K562 (cell line): ENCODE results near the gene HEATR3. TPM values are rescaled to one million over a fixed set of nuclear protein-coding genes. Genes with fewer than 3 reads are reported as not detected.

Experiments used
- BACH1 ChIP-seq: fragments of 200-800 bp; sonication (Bioruptor generic); IDR thresholded peaks from 2 replicates; pipeline ENCODE4 v1.6.1; 2016; ENCODE audit warnings: missing genetic modification characterization, missing compliant biosample characterization
- CBX8 ChIP-seq: fragments of 200-600 bp; sonication (generic); IDR thresholded peaks from 2 replicates; pipeline ENCODE4 v1.6.1; 2012; ENCODE audit warnings: borderline replicate concordance, mixed run types, low read depth, mild to moderate bottlenecking, moderate library complexity, mixed read lengths, low read length, control low read depth, inconsistent platforms; ENCODE audit not compliant: poor library complexity, severe bottlenecking; ENCODE audit errors: extremely low read depth
- CHD7 ChIP-seq: fragments of 200-600 bp; sonication (generic); IDR thresholded peaks from one replicate; pipeline ENCODE4 v1.6.1; 2012; ENCODE audit warnings: mild to moderate bottlenecking, low read depth, low read length, inconsistent platforms
- DPF2 ChIP-seq: fragments of 450-650 bp; IDR thresholded peaks from 2 replicates; pipeline ENCODE4 v1.6.1; 2016
- ELK1 ChIP-seq: sonication (generic); formaldehyde crosslinking; IDR thresholded peaks from 2 replicates; pipeline ENCODE4 v1.8.1; 2022; ENCODE audit warnings: missing genetic modification reagents
- FOXP4 ChIP-seq: sonication (generic); formaldehyde crosslinking; IDR thresholded peaks from 2 replicates; pipeline ENCODE4 v1.8.0; 2022; ENCODE audit warnings: mild to moderate bottlenecking, missing genetic modification reagents, borderline replicate concordance
- LCOR ChIP-seq: sonication (generic); formaldehyde crosslinking; IDR thresholded peaks from 2 replicates; pipeline ENCODE4 v1.8.0; 2022; ENCODE audit warnings: mild to moderate bottlenecking, missing genetic modification reagents
- NFXL1 ChIP-seq: fragments of 450-650 bp; formaldehyde crosslinking; IDR thresholded peaks from 2 replicates; pipeline ENCODE4 v1.4.0; 2021; ENCODE audit warnings: mild to moderate bottlenecking
- NR3C1 ChIP-seq: sonication (generic); formaldehyde crosslinking; IDR thresholded peaks from 2 replicates; pipeline ENCODE4 v1.8.1; 2022; ENCODE audit warnings: missing genetic modification reagents
- RBM39 ChIP-seq: fragments of 200-400 bp; formaldehyde crosslinking; optimal IDR thresholded peaks from 2 replicates; pipeline ENCODE3; 2018; ENCODE audit warnings: low read depth, low read length
- ZBTB17 ChIP-seq: fragments of 450-650 bp; formaldehyde crosslinking; IDR thresholded peaks from 2 replicates; pipeline ENCODE4 v1.4.0; 2020; ENCODE audit warnings: mild to moderate bottlenecking
- ZFX ChIP-seq: sonication (generic); formaldehyde crosslinking; IDR thresholded peaks from 2 replicates; pipeline ENCODE4 v1.8.0; 2022; ENCODE audit warnings: mild to moderate bottlenecking, missing genetic modification reagents, moderate library complexity
- ZNF766 ChIP-seq: fragments of 200-800 bp; sonication (Bioruptor generic); conservative IDR thresholded peaks from 2 replicates; pipeline ENCODE4 v1.6.1; 2016; ENCODE audit warnings: missing genetic modification characterization, missing compliant biosample characterization
- polyA plus RNA-seq, 8 experiments: library from polyadenylated mRNA; depleted of rRNA in 4 of 8; stranded (reverse) in 5 of 8; unstranded in 3 of 8; fragments of >200 nt; fragmentation: Nextera tagmentation in 2 of 8; fragmentation: Illumina TruSeq in 1 of 8; extraction: Ambion mirVana in 2 of 8; extraction: Trizol in 1 of 8; gene quantifications; 2 replicates each; pipeline versions ENCODE4 v1.2.1 to v1.2.3, GENCODE V29; 2011 to 2014; ENCODE audit warnings: inconsistent platforms in 1 of 8, missing spikeins in 1 of 8
- total RNA-seq, 7 experiments: library from RNA; depleted of rRNA in 6 of 7; stranded (reverse); fragments of >200 nt in 6 of 7; fragmentation: Illumina TruSeq in 2 of 7; extraction: Trizol in 2 of 7; gene quantifications; 2 replicates each; pipeline versions ENCODE4 v1.2.1 to v1.2.3, GENCODE V29; 2011 to 2021; ENCODE audit warnings: low replicate concordance in 1 of 7

Gene HEATR3
- total and polyA plus RNA-seq, 9 of the 15 experiments (the other 6 are each of a cell fraction or from before 2014, with no cell fraction given), result 1.7 to 30.2 (median 18.8) TPM

GRCh38 chr16:50024684-50025536 lies 40.9 kb upstream of the HEATR3 start, which contains the start of gene CNEP1R1 (continued):
- no peak for TF ChIP-seq BACH1 (tag)
- TF ChIP-seq ZBTB17, result no peak
- no peak for TF ChIP-seq ZNF766 (CRISPR knock-in tag)
- TF ChIP-seq CBX8, result no peak
- peak; percentile 76 for TF ChIP-seq ZFX (CRISPR knock-in tag)
- TF ChIP-seq RBM39, result no peak
- no peak for TF ChIP-seq NR3C1 (CRISPR knock-in tag)
- no peak for TF ChIP-seq FOXP4 (CRISPR knock-in tag)
- TF ChIP-seq DPF2, result no peak
- TF ChIP-seq LCOR, result 0 out of 2 replicates have a peak, but pooled peaks have one; percentile 49
- no peak for TF ChIP-seq ELK1 (CRISPR knock-in tag)
- TF ChIP-seq CHD7, result no peak
- no peak for TF ChIP-seq NFXL1
